Upper lobe of left lung (tissue), 4 donors: ENCODE measurements around the gene SLC28A2.

Experiments
- POLR2A ChIP-seq, 4 donors: fragments of 450-650 bp; IDR thresholded peaks; one replicate each; pipeline ENCODE4 v1.5.1; 2016 to 2017; ENCODE audit warnings: antibody characterized with exemption in 4 of 4, mild to moderate bottlenecking in 2 of 4
- TF ChIP-seq, protein P1 (sequence below), 6 experiments: fragments of 450-650 bp in 4 of 6; fragments of 200-600 bp in 2 of 6; sonication (generic) in 2 of 6; IDR thresholded peaks; one replicate each; pipeline ENCODE4 v1.5.1; 2016 to 2019; ENCODE audit warnings: antibody characterized with exemption in 6 of 6

DNA sequence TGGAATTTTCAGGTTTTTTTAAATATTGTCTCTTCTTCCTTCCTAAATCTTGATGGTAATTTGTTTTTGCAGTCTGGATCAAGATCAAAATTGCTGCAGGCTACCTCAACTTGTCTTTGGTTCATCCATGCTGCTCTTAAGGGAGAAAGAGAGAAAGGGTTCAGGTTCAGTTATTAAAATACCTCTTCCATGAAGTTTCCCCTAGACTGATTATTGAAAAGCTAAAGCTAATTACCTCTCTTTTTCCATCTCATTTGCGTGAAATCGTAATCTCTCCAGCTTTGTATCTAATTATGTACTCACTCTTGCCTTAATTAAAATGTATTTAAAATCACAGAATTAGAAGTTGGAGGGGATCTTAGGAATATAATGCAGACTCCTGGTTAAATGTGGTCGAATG lies 52.7 kb downstream of the SLC28A2 start:
- TF ChIP-seq POLR2A (IDR thresholded peaks at IDR 0.05) = no peak
- TF ChIP-seq, protein P1, sequence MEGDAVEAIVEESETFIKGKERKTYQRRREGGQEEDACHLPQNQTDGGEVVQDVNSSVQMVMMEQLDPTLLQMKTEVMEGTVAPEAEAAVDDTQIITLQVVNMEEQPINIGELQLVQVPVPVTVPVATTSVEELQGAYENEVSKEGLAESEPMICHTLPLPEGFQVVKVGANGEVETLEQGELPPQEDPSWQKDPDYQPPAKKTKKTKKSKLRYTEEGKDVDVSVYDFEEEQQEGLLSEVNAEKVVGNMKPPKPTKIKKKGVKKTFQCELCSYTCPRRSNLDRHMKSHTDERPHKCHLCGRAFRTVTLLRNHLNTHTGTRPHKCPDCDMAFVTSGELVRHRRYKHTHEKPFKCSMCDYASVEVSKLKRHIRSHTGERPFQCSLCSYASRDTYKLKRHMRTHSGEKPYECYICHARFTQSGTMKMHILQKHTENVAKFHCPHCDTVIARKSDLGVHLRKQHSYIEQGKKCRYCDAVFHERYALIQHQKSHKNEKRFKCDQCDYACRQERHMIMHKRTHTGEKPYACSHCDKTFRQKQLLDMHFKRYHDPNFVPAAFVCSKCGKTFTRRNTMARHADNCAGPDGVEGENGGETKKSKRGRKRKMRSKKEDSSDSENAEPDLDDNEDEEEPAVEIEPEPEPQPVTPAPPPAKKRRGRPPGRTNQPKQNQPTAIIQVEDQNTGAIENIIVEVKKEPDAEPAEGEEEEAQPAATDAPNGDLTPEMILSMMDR (IDR thresholded peaks at IDR 0.05) = no peak
